Left renal cortex interstitium (tissue), 4 donors: ENCODE data around the gene CTSL. TPM values are rescaled to one million over a fixed set of nuclear protein-coding genes. Genes with fewer than 3 reads are reported as not detected.

ENCODE experiments used
- DNase-seq, 4 donors: peaks; one replicate each; pipeline ENCODE4 v3.0.0-alpha.2; 2013; ENCODE audit warnings: low read depth in 4 of 4, low spot score in 2 of 4, missing footprints in 1 of 4
- polyA plus RNA-seq, 4 donors: library from polyadenylated mRNA; unstranded; fragments of 120-200 nt; gene quantifications; one replicate each; pipeline ENCODE4 v1.2.1, GENCODE V29; 2013; ENCODE audit not compliant: insufficient read length in 4 of 4

Gene CTSL
- polyA plus RNA-seq, 4 donors: 117 to 195 (median 160) TPM

- DNase-seq: no peak
Observed at GRCh38 chr9:87698069-87698809, 27.7 kb upstream of the CTSL start.

GRCh38 chr9:87699835-87700234 is 26.1 kb upstream of the CTSL start:
- no peak for DNase-seq

- no peak for DNase-seq
Observed at GRCh38 chr9:87701491-87701890, 24.4 kb upstream of the CTSL start.

- DNase-seq: no peak
Observed at GRCh38 chr9:87701931-87702421, 23.9 kb upstream of the CTSL start.

GRCh38 chr9:87702921-87703320 is 23.0 kb upstream of the CTSL start:
- no peak for DNase-seq

GRCh38 chr9:87703636-87704276 is 22.2 kb upstream of the CTSL start:
- DNase-seq: no peak

- no peak for DNase-seq
Observed at GRCh38 chr9:87704342-87704741, 21.6 kb upstream of the CTSL start.

GRCh38 chr9:87706066-87706739 is 19.7 kb upstream of the CTSL start:
- no peak for DNase-seq

- no peak for DNase-seq
Observed at GRCh38 chr9:87707805-87708506, 18.0 kb upstream of the CTSL start.

- DNase-seq: no peak
Observed at GRCh38 chr9:87708546-87708945, 17.4 kb upstream of the CTSL start.

- DNase-seq: no peak
Observed at GRCh38 chr9:87708986-87709728, 16.8 kb upstream of the CTSL start.

GRCh38 chr9:87710443-87710842 is 15.5 kb upstream of the CTSL start:
- no peak for DNase-seq

- DNase-seq: no peak
Observed at GRCh38 chr9:87711857-87712800, 13.8 kb upstream of the CTSL start.

GRCh38 chr9:87712801-87713277 is 13.1 kb upstream of the CTSL start:
- DNase-seq: no peak

GRCh38 chr9:87713278-87713987 is 12.5 kb upstream of the CTSL start:
- no peak for DNase-seq

GRCh38 chr9:87713988-87714330 is 12.0 kb upstream of the CTSL start:
- DNase-seq: no peak

GRCh38 chr9:87714819-87715218 is 11.1 kb upstream of the CTSL start:
- DNase-seq: no peak

- no peak for DNase-seq
Observed at GRCh38 chr9:87716141-87716540, 9.8 kb upstream of the CTSL start.

GRCh38 chr9:87717456-87717855 is 8.5 kb upstream of the CTSL start:
- no peak for DNase-seq
